Cortex of kidney (tissue), 1 donor: Measurements from ENCODE around the gene ZBTB12.
"Not testable (repeated sequence)": the region's sequence is repeated elsewhere in the genome, so short reads cannot be mapped to it uniquely, and the experiment has no call there.

ENCODE experiments used
- DNase-seq: peaks from one replicate; lab custom pipeline; 2025; lab: John Stamatoyannopoulos, UW

Gene ZBTB12

DNA sequence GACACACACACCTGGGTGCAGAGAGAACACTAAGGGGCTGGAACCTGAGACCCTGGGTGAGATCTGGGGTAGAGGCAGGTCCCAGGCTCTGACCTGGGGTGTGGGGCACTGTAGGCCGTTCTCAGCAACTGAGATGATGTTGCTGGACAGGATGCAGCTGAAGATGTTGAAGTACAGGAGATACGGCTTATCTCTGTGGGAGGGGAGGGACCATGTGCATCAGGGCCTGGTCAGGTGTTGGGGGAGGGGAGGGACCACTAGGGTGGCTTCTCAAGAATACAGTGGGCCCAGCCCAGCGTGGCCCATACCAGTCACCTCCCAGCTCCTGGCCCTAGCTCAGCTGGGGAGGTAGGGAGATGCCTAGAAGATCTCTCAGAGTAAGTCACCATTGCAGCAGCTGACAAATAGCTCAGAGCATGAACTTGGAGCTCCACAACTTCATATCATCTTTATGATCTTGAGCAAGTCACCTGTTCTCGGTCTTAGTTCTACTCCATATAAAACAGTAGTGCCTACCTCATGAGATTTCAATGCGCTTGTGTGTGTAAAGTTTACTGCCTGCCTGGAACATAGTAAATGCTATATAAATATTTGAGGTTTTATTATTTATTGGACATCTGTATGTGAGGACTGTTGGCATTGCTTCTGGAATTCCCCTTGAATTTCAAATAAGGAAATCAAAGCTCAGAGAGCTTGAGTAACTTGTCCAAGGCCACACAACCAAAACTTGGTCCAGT is 26.9 kb downstream of the ZBTB12 start:
- no peak for DNase-seq

DNA sequence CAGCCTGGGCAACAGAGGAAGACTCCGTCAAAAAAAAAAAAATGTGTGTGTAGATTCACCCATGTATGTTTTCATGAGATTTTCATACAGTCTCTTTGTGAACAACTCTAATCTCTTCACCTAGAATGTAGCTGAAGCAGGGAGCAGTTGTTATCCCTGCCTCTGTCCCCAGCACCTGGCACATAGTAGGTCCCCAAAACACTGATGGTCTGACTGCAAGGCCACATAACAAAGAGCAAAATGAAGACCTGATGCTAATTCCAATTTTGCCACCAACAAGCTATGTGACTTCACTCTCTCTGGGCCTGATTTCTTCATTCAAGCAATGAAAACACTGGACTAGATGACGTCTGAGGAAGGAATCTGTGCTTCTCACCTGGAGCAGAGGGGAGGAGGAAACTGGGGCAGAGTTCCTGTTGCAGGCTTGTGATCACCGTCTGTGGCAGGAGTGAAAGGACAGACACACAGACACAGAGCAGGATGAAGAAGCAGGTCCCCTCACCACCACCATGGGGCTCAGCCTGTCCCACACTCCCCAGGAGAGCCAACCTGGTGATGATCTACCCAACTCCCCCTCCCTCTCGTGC is 27.7 kb downstream of the ZBTB12 start:
- DNase-seq: no peak

DNA sequence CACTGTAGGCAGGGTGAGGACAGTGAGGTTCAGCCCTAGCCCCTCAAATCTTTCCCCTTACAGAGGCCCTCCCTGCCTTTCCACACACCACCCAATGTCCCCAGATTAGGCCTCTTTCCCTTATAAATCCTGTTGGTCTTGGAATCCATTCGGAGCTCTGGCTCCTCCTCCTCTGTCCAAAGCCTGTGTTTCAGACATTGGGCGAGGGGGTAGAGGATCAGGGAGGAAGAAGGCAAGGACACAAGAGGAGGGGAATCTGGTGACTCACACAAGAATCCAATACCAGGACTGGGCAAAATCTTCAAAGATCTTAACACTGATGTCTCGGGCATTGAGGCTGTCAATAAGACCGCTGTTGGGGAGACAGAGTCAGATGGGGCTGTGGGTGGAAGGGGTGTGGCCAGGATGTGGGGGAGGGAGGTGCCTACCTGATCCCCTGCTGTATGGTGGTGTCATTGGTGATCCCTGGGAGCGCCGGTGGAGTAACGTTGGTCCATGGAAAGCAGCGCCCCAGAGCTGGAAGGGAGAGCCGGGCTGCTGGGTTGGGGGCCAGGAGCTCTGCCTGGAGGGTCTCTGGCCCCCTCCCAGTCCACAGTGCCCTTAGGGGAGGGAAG is 30.7 kb downstream of the ZBTB12 start:
- DNase-seq: no peak

DNA sequence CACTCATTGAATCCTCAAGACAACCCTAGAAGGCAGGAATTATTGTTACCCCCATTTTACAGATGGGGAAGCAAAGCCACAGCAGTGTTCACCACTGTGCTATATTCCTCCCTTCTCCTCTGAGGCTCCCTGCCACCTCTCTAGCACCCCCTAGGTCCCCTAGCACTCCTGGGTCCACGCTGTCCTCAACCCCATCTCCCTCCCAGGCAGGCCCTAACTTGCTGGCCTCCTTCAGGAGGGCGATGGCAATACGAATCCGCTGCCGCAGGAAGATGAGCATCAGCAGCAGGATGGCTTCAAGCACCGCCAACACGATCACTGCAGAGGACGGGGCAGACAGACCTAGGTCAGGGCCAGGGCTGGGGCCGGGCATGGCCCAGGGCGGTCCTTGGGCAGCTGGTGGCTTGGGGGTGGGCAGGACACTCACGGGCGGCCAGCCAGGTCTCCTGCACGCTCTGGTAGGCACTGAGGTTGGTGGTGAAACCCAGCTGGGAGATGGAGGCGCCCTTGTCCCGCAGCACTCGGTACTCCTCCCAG is 31.4 kb downstream of the ZBTB12 start:
- no peak for DNase-seq

DNA sequence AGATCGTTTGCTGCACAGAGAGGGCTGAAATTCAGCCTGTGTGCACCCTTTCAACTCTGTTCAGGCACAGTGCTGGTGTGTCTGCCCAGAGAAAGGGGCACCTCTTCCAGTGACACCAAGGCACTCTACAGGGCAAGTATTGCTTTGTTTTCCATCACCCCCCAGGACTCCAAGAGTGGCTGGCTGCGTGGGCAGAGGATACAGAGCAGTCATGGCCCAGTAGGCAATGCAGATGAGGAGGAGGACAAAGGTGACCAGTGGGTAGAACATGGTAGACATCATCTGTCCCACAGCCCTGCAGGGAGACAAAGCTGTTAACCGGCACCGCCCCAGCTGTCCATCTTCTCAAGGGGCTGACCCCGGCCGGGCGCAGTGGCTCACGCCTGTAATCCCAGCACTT is 32.5 kb downstream of the ZBTB12 start:
- DNase-seq: no peak

DNA sequence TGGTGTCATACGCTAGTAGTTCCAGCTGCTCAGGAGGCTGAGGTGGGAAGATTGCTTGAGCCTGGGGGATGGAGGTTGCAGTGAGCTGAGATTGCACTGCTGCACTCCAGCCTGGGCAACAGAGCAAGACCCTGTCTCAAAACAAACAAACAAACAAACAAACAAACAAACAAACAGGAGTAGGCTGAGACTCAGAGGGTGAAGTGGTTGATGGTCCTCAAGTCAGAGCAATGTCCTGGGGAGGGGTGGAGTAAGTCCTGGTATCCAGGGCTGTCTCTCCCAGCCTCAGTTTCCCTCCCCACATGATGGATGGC is 33.3 kb downstream of the ZBTB12 start:
- DNase-seq: not testable (repeated sequence)

DNA sequence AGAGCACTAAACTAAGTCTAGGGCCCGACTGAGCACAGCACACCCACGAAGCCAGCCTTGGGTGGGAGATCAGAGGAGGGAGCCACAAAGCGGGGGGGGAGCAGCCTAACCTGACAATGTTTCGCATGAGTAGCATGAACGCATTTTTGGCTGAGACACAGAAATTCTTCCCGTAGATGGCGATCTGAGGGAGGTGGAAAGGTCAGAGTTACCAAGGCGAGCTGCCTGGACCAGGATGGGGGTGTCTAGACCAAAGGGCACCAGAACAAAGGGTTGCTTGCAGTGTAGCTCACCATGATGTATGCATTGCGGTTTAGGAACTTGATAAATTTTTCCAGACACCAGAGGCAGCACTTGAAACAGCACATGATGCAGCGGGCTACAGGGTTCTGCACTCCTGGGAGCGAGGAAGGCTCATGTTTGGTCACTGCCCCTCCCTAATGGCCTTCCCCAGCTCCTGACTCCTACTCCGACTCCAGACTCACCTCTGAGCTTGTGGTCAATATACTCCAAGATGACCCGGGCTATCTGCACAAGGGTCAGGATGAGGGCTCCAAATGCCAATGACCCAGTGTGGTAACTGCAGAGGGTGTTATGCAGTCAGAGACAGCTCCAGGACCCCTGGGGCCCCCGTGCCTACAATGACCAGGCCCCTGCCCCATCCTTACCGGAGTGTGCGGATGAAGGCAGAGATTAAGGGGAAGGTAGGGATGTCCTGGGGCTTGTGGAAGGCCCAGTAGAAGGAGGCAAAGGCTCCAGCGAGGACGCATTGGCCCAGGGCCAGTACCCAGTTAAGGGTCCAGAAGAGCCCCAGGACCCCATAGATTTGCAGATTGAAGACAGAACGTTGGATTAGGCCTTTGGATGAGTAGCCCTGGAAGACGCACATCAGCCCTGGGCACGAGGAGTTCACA is 36.4 kb downstream of the ZBTB12 start:
- no peak for DNase-seq

DNA sequence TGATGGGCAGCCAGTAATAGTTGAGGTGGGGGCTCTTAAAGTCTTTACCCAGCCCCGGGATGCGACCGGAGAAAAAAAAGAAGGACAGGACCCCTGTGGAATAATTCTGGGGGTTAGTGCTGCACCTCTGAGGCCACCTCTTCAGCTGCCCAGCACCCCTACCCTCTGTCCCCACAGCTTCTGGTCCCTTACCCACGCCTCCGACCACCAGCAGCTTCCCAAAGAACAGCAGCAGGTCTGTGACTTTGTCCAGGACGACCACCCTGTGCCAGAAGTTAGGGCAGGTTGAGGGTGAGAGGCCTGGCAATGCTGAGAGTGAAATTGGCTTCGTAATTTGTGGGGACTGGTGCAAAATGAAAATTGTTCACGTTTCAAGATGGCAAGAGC is 37.1 kb downstream of the ZBTB12 start:
- no peak for DNase-seq

DNA sequence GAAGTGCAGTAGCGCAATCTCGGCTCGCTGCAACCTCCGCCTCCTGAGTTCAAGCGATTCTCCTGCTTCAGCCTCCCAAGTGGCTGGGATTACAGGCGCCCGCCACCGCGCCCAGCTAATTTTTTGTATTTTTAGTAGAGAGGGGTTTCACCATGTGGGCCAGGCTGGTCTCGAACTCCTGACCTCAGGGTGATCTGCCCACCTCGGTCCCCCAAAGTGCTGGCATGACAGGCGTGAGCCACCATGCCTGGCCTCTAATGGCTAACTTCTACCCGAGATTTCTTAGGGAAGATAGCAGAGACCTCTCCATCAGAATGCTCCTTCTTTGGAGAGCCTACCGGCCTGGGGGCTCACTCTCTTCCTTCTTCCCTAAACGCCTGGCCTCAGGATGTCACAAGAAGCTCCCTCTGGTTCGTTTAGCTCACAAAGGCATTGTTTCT is 37.7 kb downstream of the ZBTB12 start:
- not testable (repeated sequence) for DNase-seq

DNA sequence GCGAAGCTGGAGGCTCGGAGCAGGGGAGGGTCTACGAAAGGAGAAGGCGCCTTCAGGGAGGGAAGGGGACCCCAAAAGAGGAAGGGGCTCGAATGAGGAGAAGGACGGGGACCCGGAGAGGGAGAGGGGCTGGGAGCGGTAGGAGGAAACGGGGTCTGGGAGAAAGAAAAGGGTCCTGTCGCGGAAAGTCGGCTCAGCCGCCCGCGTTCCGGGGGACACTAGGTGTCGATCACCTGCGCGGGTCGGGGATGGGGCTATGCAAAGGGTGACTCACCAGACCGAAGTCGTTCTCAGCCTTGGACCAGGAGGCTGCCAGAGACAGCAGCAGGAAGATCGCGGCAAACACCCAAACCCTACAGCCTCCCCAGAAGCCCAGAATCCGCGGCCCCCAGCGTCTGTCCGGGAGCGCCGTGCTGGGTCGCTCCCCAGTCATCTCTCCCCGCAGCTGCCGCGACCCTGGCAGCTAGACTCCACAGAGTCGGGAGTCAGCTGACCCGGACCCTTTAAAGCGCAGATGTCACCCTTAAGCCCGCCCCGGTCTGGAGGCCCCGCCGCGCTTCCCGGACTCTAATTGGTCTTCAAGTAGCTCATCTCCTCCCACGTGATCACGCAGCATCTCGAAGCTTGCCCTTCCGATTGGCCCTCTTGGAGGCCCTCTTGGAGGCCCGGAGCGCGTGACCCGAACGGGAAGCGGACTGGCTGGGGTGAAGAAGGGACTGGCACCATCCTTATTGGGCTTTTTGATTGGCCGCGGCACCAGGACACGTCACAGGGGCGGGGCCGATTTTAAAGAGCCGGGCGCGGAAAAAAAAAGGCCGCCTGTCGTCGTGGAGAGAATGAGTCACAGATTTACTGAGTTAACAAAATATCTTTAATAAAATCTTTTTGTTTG is 39.3 kb downstream of the ZBTB12 start, which contains the start of gene NEU1:
Gene NEU1 (minus strand): TSS at position 478 of the 892 bp plus-strand sequence. CDS start 45 bp downstream, at position 433.
- peak; percentile 87 for DNase-seq

DNA sequence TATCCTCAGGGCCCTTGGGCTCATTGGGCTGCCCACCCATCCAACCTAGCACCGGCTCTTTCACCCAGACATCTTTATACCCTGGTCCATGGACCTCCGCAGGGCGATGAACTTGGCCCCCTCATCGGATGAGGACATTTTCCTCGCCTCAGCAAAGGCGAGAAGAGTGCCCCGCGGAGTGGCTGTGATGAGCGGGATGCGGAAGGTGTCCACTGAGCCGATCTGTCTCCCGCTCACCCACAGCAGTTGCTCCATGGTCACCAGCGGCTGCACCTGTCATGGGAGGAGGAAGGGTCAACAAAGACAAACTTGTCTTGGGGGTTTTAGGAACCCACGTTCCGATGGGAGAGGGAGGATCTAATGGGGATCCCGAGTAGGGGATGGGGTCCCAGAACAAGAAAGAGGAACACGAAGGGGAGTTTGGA is 40.0 kb downstream of the ZBTB12 start:
- DNase-seq: no peak

DNA sequence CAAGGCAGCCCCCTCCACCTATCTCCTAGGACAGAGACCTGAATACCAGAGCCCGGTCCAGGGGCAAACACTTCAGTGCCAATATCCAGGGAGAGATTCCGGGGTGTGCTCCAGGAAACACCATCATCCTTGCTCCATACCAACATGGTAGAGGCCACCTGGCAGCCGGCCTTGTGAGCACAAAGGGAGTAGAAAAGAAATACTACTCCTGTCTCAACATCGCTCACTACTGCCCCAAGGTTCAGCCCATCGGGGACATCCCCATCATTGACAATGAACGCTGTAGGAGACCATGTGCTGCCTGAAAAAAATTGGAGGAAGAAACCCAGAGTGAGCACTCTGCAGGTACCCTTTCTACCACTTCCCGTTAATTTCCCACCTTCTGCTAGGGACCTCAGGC is 40.7 kb downstream of the ZBTB12 start:
- no peak for DNase-seq

DNA sequence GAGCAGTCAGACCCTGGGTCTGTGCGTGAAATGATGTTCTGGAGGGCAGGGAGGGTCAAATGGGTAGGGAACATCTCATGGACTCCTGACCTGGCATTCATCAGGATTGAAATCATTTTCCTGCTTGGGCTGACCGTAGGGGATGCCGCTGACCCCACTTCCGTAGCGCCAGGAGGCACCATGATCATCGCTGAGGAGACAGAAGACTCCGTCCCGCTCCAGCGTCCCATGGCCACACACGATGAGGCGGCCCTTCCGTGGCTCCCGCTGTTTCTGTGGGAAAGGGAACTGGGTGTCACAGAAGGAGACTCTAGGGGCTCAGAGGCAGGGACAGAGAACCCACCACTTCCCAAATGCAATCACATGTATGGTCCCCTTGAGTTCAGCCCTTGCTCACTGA is 41.5 kb downstream of the ZBTB12 start:
- no peak for DNase-seq

DNA sequence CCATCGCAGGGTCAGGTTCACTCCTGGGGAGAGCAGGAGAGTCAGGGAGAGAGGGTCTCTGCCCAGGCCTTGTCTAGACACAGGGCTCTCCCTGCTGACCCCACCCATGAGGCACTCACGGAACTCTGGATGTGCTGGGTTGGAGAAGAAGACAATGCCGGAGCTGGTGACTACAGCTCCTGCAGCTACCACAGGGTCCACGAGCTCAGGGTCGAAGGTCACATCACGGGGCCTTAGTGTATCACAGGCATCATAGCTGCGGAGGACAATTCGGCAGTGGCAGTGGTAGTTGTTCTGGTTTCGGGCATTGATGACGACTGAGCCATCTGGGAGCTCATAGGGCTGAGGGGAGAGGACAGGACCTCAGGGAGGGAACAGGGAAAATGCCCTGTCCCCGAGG is 42.0 kb downstream of the ZBTB12 start:
- no peak for DNase-seq

DNA sequence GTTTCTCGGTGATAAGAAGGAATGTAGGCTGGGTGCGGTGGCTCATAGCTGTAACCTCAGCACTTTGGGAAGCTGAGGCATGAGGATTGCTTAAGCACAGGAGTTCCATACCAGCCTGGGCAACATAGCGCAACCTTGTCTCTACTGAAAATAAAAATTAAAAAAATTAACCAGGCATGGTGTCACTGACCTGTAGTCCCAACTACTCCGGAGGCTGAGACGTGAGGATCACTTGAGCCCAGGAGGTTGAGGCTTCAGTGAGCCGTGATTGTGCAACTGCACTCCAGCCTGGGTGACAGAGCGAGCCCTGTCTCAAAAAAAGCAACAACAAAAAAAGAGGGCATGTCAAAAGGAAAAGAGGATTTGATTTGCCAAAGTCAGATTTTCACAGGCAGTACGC is 43.2 kb downstream of the ZBTB12 start:
- no peak for DNase-seq

DNA sequence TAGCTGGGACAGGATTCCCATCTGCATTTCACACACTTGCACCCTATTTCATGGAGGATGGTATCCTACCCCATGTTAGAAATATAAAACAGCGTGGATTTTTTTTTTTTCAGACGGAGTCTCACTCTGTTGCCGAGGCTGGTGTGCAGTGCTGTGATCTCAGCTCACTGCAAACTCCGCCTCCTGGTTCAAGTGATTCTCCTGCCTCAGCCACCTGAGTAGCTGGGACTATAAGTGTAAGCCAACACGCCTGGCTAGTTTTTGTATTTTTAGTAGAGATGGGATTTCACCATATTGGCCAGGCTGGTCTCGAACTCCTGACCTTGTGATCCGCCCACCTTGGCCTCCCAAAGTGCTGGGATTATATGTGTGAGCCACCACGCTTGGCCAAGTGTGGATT is 44.1 kb downstream of the ZBTB12 start:
- DNase-seq: not testable (repeated sequence)

DNA sequence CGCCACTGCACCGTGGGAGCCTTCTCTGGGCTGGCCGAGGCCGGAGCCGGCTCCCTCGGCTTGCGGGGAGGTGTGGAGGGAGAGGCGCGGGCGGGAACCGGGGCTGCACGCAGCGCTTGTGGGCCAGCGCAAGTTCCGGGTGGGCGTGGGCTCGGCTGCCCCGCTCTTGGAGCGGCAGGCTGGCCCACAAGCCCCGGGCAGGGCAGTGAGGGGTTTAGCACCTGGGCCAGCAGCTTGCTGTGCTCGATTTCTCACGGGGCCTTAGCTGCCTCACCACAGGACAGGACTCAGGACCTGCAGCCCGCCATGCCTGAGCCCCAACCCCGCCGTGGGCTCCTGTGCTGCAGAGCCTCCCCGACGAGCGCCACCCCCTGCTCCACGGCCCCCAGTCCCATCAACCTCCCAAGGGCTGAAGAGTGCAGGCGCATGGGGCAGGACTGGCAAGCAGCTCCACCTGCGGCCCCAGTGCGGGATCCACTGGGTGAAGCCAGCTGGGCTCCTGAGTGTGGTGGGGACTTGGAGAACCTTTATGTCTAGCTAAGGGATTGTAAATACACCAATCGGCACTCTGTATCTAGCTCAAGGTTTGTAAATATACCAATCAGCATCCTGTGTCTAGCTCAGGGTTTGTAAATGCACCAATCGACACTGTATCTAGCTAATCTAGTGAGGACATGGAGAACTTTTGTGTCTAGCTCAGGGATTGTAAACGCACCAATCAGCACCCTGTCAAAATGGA is 49.7 kb downstream of the ZBTB12 start:
- not testable (repeated sequence) for DNase-seq

DNA sequence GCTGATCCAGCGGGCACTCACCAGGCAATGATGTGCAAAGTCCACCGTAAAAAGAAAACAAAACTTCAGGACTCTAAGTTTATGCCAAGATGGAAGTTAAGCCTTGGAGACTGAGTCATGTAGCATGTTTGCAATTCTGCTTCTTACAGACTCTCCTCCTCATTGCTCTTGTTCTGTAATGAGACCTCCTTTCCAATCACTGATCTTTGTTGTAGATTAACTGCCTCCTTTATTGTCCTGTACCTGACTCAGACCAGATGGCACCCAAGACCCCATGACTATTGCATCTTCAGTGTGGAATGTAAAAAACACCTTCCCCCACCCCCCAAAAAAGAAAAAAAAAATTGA is 50.4 kb downstream of the ZBTB12 start:
- no peak for DNase-seq

DNA sequence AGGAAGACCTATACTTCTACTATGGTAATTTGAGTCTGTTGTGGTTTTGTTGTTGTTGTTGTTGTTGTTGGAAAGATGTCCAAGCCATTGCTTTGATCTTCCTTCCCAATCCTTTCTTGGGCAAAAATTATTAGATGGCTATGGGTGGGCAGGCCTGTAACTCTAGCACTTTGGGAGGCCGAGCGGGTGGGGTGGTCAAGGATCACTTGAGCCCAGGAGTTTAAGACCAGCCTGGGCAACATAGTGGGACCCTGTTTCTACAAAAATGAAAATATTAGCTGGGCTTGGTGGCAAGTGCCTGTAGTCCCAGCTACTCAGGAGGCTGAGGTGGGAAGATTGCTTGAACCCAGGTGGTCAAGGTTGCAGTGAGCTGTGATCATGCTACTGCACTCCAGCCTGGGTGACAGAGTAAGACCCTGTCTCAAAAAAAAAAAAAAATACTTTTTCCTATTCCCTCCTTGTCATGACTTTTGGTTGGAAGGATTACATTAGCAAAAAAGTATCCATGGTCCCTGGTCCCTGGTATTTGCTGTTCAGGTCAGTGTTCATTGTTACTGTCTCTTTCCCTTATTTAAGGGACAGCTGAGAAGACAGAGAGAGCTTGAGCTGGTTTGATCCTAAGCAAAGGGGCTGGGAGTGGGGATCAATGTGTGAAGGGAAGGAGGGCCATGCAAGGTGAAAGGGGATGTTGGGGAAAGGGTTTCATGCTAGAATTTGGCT is 51.0 kb downstream of the ZBTB12 start:
- DNase-seq: no peak
